ENCODE measurements around the gene IFNB1.

DNA sequence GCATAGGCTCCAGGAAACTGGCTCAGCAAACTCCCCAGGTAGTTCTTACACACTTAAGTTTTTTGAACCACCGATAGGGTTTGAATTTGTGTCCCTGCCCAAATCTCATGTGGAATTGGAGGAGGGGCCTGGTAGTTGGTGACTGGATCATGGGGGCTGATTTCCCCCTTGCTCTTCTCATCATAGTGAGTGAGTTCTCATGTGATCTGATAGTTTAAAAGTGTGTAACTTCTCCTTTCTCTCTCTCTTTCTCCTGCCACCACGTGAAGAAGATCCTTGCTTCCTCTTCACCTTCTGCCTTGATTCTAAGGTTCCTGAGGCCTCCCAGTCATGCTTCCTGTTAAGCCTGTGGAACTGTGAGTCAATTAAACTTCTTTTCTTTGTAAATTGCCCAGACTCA, 23.9 kb downstream of the IFNB1 start:
- no peak for TF ChIP-seq SP1 (IDR thresholded peaks at IDR 0.05)
- no peak for TF ChIP-seq HDGF (IDR thresholded peaks at IDR 0.05; ENCODE audit: borderline replicate concordance)
- no peak for TF ChIP-seq FOXK2 (IDR thresholded peaks at IDR 0.05)
- TF ChIP-seq FOXA1 (IDR thresholded peaks at IDR 0.05) = no peak
- TF ChIP-seq TARDBP (IDR thresholded peaks at IDR 0.05) = no peak
- no peak for TF ChIP-seq NFRKB (IDR thresholded peaks at IDR 0.05)
- no peak for TF ChIP-seq FOXM1 (IDR thresholded peaks at IDR 0.05; ENCODE audit: borderline replicate concordance)
- TF ChIP-seq, protein P1, sequence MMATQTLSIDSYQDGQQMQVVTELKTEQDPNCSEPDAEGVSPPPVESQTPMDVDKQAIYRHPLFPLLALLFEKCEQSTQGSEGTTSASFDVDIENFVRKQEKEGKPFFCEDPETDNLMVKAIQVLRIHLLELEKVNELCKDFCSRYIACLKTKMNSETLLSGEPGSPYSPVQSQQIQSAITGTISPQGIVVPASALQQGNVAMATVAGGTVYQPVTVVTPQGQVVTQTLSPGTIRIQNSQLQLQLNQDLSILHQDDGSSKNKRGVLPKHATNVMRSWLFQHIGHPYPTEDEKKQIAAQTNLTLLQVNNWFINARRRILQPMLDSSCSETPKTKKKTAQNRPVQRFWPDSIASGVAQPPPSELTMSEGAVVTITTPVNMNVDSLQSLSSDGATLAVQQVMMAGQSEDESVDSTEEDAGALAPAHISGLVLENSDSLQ (IDR thresholded peaks at IDR 0.05) = no peak
- TF ChIP-seq SUZ12 (IDR thresholded peaks at IDR 0.05) = no peak
- TF ChIP-seq ARNT (IDR thresholded peaks at IDR 0.05) = no peak
- TF ChIP-seq BHLHE40 (IDR thresholded peaks at IDR 0.05; ENCODE audit: borderline replicate concordance) = no peak
- no peak for TF ChIP-seq LEF1 (IDR thresholded peaks at IDR 0.05; ENCODE audit: borderline replicate concordance)

Data from HEK293T (cell line).